ENCODE data around the gene RICTOR.

DNA sequence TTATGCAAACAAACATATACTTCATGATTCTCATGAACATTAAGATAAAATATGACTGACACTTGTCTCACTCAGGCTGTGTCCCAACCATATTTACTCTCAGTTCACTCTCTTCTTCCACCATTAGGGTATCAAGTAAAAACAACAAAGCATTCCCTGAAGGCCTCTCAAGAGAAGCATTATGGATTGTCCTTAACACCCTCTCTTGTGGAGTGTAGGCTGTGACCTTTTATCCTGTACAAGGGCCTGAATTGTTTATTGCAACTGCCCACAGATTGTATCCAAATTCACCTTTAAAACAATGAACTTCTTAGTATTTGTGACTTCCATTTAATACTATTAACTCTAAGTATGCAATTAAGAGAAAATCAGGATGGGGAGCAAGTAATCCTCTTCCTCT, 78.1 kb downstream of the RICTOR start:
- TF ChIP-seq, protein P1, sequence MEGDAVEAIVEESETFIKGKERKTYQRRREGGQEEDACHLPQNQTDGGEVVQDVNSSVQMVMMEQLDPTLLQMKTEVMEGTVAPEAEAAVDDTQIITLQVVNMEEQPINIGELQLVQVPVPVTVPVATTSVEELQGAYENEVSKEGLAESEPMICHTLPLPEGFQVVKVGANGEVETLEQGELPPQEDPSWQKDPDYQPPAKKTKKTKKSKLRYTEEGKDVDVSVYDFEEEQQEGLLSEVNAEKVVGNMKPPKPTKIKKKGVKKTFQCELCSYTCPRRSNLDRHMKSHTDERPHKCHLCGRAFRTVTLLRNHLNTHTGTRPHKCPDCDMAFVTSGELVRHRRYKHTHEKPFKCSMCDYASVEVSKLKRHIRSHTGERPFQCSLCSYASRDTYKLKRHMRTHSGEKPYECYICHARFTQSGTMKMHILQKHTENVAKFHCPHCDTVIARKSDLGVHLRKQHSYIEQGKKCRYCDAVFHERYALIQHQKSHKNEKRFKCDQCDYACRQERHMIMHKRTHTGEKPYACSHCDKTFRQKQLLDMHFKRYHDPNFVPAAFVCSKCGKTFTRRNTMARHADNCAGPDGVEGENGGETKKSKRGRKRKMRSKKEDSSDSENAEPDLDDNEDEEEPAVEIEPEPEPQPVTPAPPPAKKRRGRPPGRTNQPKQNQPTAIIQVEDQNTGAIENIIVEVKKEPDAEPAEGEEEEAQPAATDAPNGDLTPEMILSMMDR (tag by site-specific recombination; IDR thresholded peaks at IDR 0.05) = no peak
- TF ChIP-seq, protein P2, sequence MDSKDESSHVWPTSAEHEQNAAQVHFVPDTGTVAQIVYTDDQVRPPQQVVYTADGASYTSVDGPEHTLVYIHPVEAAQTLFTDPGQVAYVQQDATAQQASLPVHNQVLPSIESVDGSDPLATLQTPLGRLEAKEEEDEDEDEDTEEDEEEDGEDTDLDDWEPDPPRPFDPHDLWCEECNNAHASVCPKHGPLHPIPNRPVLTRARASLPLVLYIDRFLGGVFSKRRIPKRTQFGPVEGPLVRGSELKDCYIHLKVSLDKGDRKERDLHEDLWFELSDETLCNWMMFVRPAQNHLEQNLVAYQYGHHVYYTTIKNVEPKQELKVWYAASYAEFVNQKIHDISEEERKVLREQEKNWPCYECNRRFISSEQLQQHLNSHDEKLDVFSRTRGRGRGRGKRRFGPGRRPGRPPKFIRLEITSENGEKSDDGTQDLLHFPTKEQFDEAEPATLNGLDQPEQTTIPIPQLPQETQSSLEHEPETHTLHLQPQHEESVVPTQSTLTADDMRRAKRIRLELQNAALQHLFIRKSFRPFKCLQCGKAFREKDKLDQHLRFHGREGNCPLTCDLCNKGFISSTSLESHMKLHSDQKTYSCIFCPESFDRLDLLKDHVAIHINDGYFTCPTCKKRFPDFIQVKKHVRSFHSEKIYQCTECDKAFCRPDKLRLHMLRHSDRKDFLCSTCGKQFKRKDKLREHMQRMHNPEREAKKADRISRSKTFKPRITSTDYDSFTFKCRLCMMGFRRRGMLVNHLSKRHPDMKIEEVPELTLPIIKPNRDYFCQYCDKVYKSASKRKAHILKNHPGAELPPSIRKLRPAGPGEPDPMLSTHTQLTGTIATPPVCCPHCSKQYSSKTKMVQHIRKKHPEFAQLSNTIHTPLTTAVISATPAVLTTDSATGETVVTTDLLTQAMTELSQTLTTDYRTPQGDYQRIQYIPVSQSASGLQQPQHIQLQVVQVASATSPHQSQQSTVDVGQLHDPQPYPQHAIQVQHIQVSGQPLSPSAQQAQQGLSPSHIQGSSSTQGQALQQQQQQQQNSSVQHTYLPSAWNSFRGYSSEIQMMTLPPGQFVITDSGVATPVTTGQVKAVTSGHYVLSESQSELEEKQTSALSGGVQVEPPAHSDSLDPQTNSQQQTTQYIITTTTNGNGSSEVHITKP (tag by site-specific recombination; IDR thresholded peaks at IDR 0.05) = no peak
- no peak for TF ChIP-seq SP2 (tag by site-specific recombination; IDR thresholded peaks at IDR 0.05)
- no peak for TF ChIP-seq ZNF473 (tag by site-specific recombination; IDR thresholded peaks at IDR 0.05)
